GM12878 (cell line): ENCODE results near the gene ACTL10.

ENCODE experiments used
- CTCF ChIP-seq, 3 experiments: IDR thresholded peaks in 2 of 3; conservative IDR thresholded peaks in 1 of 3; 2 replicates each; pipeline ENCODE4 v1.5.1; 2011; ENCODE audit warnings: low read depth in 3 of 3, low read length in 3 of 3, mild to moderate bottlenecking in 3 of 3, control low read depth in 2 of 3, moderate library complexity in 2 of 3, inconsistent platforms in 1 of 3, mixed read lengths in 1 of 3; ENCODE audit not compliant: control insufficient read depth in 2 of 3, insufficient read depth in 1 of 3; ENCODE audit errors: extremely low read depth in 1 of 3
- MYC ChIP-seq: IDR thresholded peaks from 2 replicates; pipeline ENCODE4 v1.6.1; 2011; ENCODE audit warnings: mild to moderate bottlenecking, low read length, moderate library complexity, inconsistent platforms; ENCODE audit not compliant: insufficient read depth, insufficient replicate concordance, insufficient read length, severe bottlenecking
- NRF1 ChIP-seq: conservative IDR thresholded peaks from 2 replicates; pipeline ENCODE4 v1.6.1; 2011; ENCODE audit warnings: mild to moderate bottlenecking, low read depth, low read length, improper control_type of control experiment
- POLR2AphosphoS5 ChIP-seq: IDR thresholded peaks from 2 replicates; pipeline ENCODE4 v1.6.1; 2011; ENCODE audit warnings: mild to moderate bottlenecking, low read length, inconsistent platforms
- SUZ12 ChIP-seq: fragments of 200-600 bp; sonication (generic); IDR thresholded peaks from one replicate; pipeline ENCODE4 v1.6.1; 2018; ENCODE audit warnings: antibody characterized with exemption, mild to moderate bottlenecking; ENCODE audit not compliant: unreplicated experiment
- ZSCAN29 ChIP-seq: fragments of 450-650 bp; IDR thresholded peaks from 2 replicates; pipeline ENCODE4 v1.6.1; 2017; ENCODE audit warnings: mild to moderate bottlenecking, moderate library complexity

- no peak for TF ChIP-seq CTCF (IDR thresholded peaks at IDR 0.05 in 2 of 3, conservative IDR thresholded peaks at IDR 0.05 in 1 of 3; ENCODE audit: control insufficient read depth in 2 of 3, extremely low read depth in 1 of 3, insufficient read depth in 1 of 3, low read depth in 3 of 3, low read length in 3 of 3)
- TF ChIP-seq POLR2AphosphoS5 = no peak
- no peak for TF ChIP-seq MYC
- TF ChIP-seq SUZ12 = no peak
- no peak for TF ChIP-seq ZSCAN29
- TF ChIP-seq NRF1 = no peak
Observed at GRCh38 chr20:33651562-33652048, 15.1 kb upstream of the ACTL10 start.
